ENCODE measurements around the gene ARL4D.

DNA sequence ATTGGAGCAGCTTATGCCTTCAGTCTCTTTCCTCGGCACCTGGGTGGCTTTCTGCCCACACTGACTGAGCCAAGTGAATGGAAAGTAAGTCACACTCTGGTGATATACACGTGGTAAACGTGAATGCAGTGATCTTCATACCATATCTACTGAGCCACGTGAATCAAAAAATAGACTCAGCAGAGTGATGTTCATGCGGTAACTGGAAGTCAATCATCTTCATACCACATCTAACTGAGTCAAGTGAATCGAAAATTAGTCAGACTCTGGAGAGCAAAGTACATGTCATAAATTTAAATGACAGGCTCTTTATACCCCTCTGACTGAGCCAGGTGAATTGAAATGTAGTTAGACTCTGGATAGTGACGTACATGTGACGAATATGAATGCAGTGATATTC lies 47.1 kb upstream of the ARL4D start:
- TF ChIP-seq POLR2AphosphoS5 (IDR thresholded peaks at IDR 0.05) (peak; percentile 50), EP300 (conservative IDR thresholded peaks at IDR 0.05; ENCODE audit: poor library complexity, severe bottlenecking) (peak; percentile 89), EZH2 (IDR thresholded peaks at IDR 0.05; ENCODE audit: borderline replicate concordance, insufficient read depth, low read length, poor library complexity, severe bottlenecking) (no peak), RAD21 (conservative IDR thresholded peaks at IDR 0.05) (no peak)
- TF ChIP-seq, protein P1, sequence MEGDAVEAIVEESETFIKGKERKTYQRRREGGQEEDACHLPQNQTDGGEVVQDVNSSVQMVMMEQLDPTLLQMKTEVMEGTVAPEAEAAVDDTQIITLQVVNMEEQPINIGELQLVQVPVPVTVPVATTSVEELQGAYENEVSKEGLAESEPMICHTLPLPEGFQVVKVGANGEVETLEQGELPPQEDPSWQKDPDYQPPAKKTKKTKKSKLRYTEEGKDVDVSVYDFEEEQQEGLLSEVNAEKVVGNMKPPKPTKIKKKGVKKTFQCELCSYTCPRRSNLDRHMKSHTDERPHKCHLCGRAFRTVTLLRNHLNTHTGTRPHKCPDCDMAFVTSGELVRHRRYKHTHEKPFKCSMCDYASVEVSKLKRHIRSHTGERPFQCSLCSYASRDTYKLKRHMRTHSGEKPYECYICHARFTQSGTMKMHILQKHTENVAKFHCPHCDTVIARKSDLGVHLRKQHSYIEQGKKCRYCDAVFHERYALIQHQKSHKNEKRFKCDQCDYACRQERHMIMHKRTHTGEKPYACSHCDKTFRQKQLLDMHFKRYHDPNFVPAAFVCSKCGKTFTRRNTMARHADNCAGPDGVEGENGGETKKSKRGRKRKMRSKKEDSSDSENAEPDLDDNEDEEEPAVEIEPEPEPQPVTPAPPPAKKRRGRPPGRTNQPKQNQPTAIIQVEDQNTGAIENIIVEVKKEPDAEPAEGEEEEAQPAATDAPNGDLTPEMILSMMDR (IDR thresholded peaks at IDR 0.05; ENCODE audit: poor library complexity, severe bottlenecking): no peak
- TF ChIP-seq, protein P2, sequence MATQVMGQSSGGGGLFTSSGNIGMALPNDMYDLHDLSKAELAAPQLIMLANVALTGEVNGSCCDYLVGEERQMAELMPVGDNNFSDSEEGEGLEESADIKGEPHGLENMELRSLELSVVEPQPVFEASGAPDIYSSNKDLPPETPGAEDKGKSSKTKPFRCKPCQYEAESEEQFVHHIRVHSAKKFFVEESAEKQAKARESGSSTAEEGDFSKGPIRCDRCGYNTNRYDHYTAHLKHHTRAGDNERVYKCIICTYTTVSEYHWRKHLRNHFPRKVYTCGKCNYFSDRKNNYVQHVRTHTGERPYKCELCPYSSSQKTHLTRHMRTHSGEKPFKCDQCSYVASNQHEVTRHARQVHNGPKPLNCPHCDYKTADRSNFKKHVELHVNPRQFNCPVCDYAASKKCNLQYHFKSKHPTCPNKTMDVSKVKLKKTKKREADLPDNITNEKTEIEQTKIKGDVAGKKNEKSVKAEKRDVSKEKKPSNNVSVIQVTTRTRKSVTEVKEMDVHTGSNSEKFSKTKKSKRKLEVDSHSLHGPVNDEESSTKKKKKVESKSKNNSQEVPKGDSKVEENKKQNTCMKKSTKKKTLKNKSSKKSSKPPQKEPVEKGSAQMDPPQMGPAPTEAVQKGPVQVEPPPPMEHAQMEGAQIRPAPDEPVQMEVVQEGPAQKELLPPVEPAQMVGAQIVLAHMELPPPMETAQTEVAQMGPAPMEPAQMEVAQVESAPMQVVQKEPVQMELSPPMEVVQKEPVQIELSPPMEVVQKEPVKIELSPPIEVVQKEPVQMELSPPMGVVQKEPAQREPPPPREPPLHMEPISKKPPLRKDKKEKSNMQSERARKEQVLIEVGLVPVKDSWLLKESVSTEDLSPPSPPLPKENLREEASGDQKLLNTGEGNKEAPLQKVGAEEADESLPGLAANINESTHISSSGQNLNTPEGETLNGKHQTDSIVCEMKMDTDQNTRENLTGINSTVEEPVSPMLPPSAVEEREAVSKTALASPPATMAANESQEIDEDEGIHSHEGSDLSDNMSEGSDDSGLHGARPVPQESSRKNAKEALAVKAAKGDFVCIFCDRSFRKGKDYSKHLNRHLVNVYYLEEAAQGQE (IDR thresholded peaks at IDR 0.05; ENCODE audit: borderline replicate concordance): no peak
